HepG2 (cell line): ENCODE measurements around the gene KLHL33. TPM values are rescaled to one million over a fixed set of nuclear protein-coding genes. Genes with fewer than 3 reads are reported as not detected.

ENCODE experiments used
- ATF5 ChIP-seq: sonication (generic); formaldehyde crosslinking; IDR thresholded peaks from 2 replicates; pipeline ENCODE4 v1.4.0; 2020; ENCODE audit warnings: mild to moderate bottlenecking, low read depth, missing genetic modification reagents
- EP300 ChIP-seq, 3 experiments: sonication (generic) in 1 of 3; formaldehyde crosslinking in 1 of 3; IDR thresholded peaks; 2 replicates each; pipeline versions ENCODE4 v1.5.1 to v1.6.1; 2011 to 2020; ENCODE audit warnings: low read depth in 2 of 3, low read length in 2 of 3, borderline replicate concordance in 1 of 3, improper control_type of control experiment in 1 of 3, mild to moderate bottlenecking in 1 of 3, missing genetic modification reagents in 1 of 3, moderate library complexity in 1 of 3
- ETV5 ChIP-seq: IDR thresholded peaks from 2 replicates; pipeline ENCODE4 v1.6.1; 2018; ENCODE audit warnings: missing biosample characterization, missing genetic modification reagents, inconsistent platforms, borderline replicate concordance
- FOSL2 ChIP-seq: sonication (generic); formaldehyde crosslinking; IDR thresholded peaks from 2 replicates; pipeline ENCODE4 v1.4.0; 2020; ENCODE audit warnings: missing genetic modification reagents
- HHEX ChIP-seq: IDR thresholded peaks from 2 replicates; pipeline ENCODE4 v1.6.1; 2016; ENCODE audit warnings: control low read depth
- IKZF4 ChIP-seq: sonication (generic); formaldehyde crosslinking; IDR thresholded peaks from 2 replicates; pipeline ENCODE4 v1.5.1; 2020; ENCODE audit warnings: borderline replicate concordance, mild to moderate bottlenecking, low read depth, missing genetic modification reagents; ENCODE audit errors: not compliant biosample characterization
- KDM5A ChIP-seq: fragments of 200-600 bp; sonication (generic); IDR thresholded peaks from 2 replicates; pipeline ENCODE4 v1.7.0; 2018; ENCODE audit warnings: antibody characterized with exemption, mild to moderate bottlenecking, low read length, borderline replicate concordance
- MAFF ChIP-seq: IDR thresholded peaks from 2 replicates; pipeline ENCODE4 v1.6.1; 2011; ENCODE audit warnings: low read depth, low read length, improper control_type of control experiment
- MTERF4 ChIP-seq: sonication (generic); formaldehyde crosslinking; IDR thresholded peaks from 2 replicates; pipeline ENCODE4 v1.8.0; 2023; ENCODE audit warnings: mild to moderate bottlenecking, missing genetic modification reagents
- NFE2L1 ChIP-seq: sonication (generic); formaldehyde crosslinking; IDR thresholded peaks from 2 replicates; pipeline ENCODE4 v1.4.0; 2020; ENCODE audit warnings: missing genetic modification reagents, mild to moderate bottlenecking, borderline replicate concordance
- NFKB2 ChIP-seq: sonication (generic); formaldehyde crosslinking; IDR thresholded peaks from 2 replicates; pipeline ENCODE4 v1.4.0; 2020; ENCODE audit warnings: missing genetic modification reagents, borderline replicate concordance
- NFRKB ChIP-seq: fragments of 450-650 bp; IDR thresholded peaks from 2 replicates; pipeline ENCODE4 v1.6.1; 2017
- PBX2 ChIP-seq: IDR thresholded peaks from 2 replicates; pipeline ENCODE4 v1.6.1; 2016; ENCODE audit warnings: control low read depth
- ZNF451 ChIP-seq: sonication (generic); formaldehyde crosslinking; IDR thresholded peaks from 2 replicates; pipeline ENCODE4 v1.5.0; 2020; ENCODE audit warnings: mild to moderate bottlenecking, missing genetic modification reagents
- ZNF792 ChIP-seq: IDR thresholded peaks from 2 replicates; pipeline ENCODE4 v1.6.1; 2016
- ZXDC ChIP-seq: sonication (generic); formaldehyde crosslinking; IDR thresholded peaks from 2 replicates; pipeline ENCODE4 v1.5.0; 2020; ENCODE audit warnings: mild to moderate bottlenecking, missing genetic modification reagents
- polyA plus RNA-seq, 8 experiments: library from polyadenylated mRNA; depleted of rRNA in 3 of 8; stranded (reverse) in 7 of 8; unstranded in 1 of 8; fragments of >200 nt; fragmentation: Illumina TruSeq in 4 of 8; extraction: Trizol in 4 of 8; gene quantifications; 2 replicates each; pipeline versions ENCODE4 v1.2.1 to v1.2.3, GENCODE V29; 2011 to 2016; ENCODE audit warnings: low read depth in 4 of 8, missing spikeins in 1 of 8, mixed read lengths in 1 of 8; ENCODE audit not compliant: insufficient read depth in 1 of 8
- total RNA-seq, 5 experiments: library from RNA; depleted of rRNA; stranded (reverse); fragments of >200 nt; fragmentation: Illumina TruSeq; extraction: Trizol; gene quantifications; 2 replicates each; pipeline ENCODE4 v1.2.3, GENCODE V29; 2016; ENCODE audit warnings: low read depth in 1 of 5
- TF ChIP-seq, protein P1 (sequence below): sonication (generic); formaldehyde crosslinking; IDR thresholded peaks from 2 replicates; pipeline ENCODE4 v1.8.1; 2023; ENCODE audit warnings: mild to moderate bottlenecking, moderate library complexity, missing genetic modification reagents
- TF ChIP-seq, protein P2 (sequence below): sonication (generic); formaldehyde crosslinking; IDR thresholded peaks from 2 replicates; pipeline ENCODE4 v1.5.0; 2020; ENCODE audit warnings: mild to moderate bottlenecking, missing genetic modification reagents

KLHL33 gene
- total and polyA plus RNA-seq, 2 of the 13 experiments (the other 11 are each of a cell fraction or from before 2014, with no cell fraction given), result not detected

GRCh38 chr14:20417250-20418186, 18.4 kb downstream of the KLHL33 start (continued):
- no peak for TF ChIP-seq NFKB2 (CRISPR knock-in tag)
- no peak for TF ChIP-seq ZXDC (CRISPR knock-in tag)
- TF ChIP-seq ZNF792, result no peak
- no peak for TF ChIP-seq MAFF
- TF ChIP-seq NFRKB, result no peak
- TF ChIP-seq, protein P1, sequence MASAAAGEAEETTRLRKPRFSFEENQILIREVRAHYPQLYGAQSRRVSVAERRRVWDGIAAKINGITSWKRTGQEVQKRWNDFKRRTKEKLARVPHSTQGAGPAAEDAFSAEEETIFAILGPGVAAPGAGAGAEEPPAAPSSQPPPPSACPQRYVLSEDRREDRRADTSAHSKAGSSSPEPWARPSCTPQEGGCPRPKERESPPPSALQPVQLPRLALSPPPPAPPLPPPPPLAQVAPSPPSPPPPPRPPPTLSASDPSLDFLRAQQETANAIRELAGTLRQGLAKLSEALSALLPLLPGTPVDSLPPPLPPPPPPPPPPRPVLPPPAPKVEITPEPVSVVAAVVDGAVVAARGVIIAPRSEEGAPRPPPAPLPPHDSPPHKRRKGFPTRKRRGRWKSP (CRISPR knock-in tag), result no peak
- TF ChIP-seq KDM5A, result no peak
- TF ChIP-seq, protein P2, sequence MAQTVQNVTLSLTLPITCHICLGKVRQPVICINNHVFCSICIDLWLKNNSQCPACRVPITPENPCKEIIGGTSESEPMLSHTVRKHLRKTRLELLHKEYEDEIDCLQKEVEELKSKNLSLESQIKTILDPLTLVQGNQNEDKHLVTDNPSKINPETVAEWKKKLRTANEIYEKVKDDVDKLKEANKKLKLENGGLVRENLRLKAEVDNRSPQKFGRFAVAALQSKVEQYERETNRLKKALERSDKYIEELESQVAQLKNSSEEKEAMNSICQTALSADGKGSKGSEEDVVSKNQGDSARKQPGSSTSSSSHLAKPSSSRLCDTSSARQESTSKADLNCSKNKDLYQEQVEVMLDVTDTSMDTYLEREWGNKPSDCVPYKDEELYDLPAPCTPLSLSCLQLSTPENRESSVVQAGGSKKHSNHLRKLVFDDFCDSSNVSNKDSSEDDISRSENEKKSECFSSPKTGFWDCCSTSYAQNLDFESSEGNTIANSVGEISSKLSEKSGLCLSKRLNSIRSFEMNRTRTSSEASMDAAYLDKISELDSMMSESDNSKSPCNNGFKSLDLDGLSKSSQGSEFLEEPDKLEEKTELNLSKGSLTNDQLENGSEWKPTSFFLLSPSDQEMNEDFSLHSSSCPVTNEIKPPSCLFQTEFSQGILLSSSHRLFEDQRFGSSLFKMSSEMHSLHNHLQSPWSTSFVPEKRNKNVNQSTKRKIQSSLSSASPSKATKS (CRISPR knock-in tag), result no peak
- no peak for TF ChIP-seq MTERF4
- no peak for TF ChIP-seq NFE2L1 (CRISPR knock-in tag)
- TF ChIP-seq HHEX (CRISPR knock-in tag), result no peak
- peak; percentile 36; the same call in 1 of the 2 replicates for TF ChIP-seq ETV5
- TF ChIP-seq ATF5, result no peak
- TF ChIP-seq EP300 (IDR thresholded peaks at IDR 0.05; ENCODE audit: low read depth in 2 of 2, low read length in 2 of 2), result peak in 1 of 2 experiments; percentile 39; a peak in 2 of 4 replicates
- peak; percentile 41; the same call in 1 of the 2 replicates for TF ChIP-seq EP300 (CRISPR knock-in tag; IDR thresholded peaks at IDR 0.05; ENCODE audit: borderline replicate concordance)
- TF ChIP-seq PBX2 (CRISPR knock-in tag), result 0 out of 2 replicates have a peak, but pooled peaks have one; percentile 6
- peak; percentile 60; the same call in 1 of the 2 replicates for TF ChIP-seq FOSL2 (CRISPR knock-in tag)
- TF ChIP-seq ZNF451 (CRISPR knock-in tag), result no peak
- no peak for TF ChIP-seq IKZF4
